Gastrocnemius medialis (tissue), 4 donors: Measurements from ENCODE around the gene CD2AP. TPM values are rescaled to one million over a fixed set of nuclear protein-coding genes. Genes with fewer than 3 reads are reported as not detected.

ENCODE experiments used
- ATAC-seq, 2 donors: fragments of 150-250 bp; one replicate each; pipeline ENCODE4 v1.9.1; 2016
- DNase-seq, 2 donors: peaks; one replicate each; pipeline ENCODE4 v3.0.0-alpha.2; 2019
- H3K27ac ChIP-seq, 4 donors: fragments of 200-600 bp; sonication (generic); 1 replicate in 1 of 4; 2 replicates in 3 of 4; pipeline ENCODE4 v1.5.1; 2016 to 2018; ENCODE audit warnings: mild to moderate bottlenecking in 2 of 4, moderate library complexity in 1 of 4
- H3K27me3 ChIP-seq, 3 donors: fragments of 200-600 bp; sonication (generic) in 2 of 3; 1 replicate in 1 of 3; 2 replicates in 2 of 3; pipeline versions ENCODE4 v1.5.1 to v1.6.0; 2016 to 2019; ENCODE audit warnings: mild to moderate bottlenecking in 1 of 3, moderate library complexity in 1 of 3
- H3K36me3 ChIP-seq, 2 donors: fragments of 200-600 bp; sonication (generic) in 1 of 2; one replicate each; pipeline ENCODE4 v1.5.1; 2017 to 2018
- H3K4me1 ChIP-seq, 2 donors: fragments of 200-600 bp; sonication (generic) in 1 of 2; one replicate each; pipeline ENCODE4 v1.5.1; 2016 to 2017; ENCODE audit warnings: mild to moderate bottlenecking in 2 of 2
- H3K4me3 ChIP-seq, 4 donors: fragments of 200-600 bp; sonication (generic) in 3 of 4; 1 replicate in 1 of 4; 2 replicates in 3 of 4; pipeline ENCODE4 v1.5.1; 2016 to 2019; ENCODE audit warnings: mild to moderate bottlenecking in 2 of 4
- H3K9me3 ChIP-seq, 3 donors: fragments of 200-600 bp; sonication (generic) in 2 of 3; 1 replicate in 1 of 3; 2 replicates in 2 of 3; pipeline ENCODE4 v1.5.1; 2016 to 2019
- CTCF ChIP-seq, 5 experiments: fragments of 450-650 bp in 3 of 5; fragments of 200-600 bp in 2 of 5; sonication (generic) in 2 of 5; IDR thresholded peaks in 4 of 5; conservative IDR thresholded peaks in 1 of 5; 1 replicate in 4 of 5; 2 replicates in 1 of 5; pipeline ENCODE4 v1.5.1; 2016 to 2019; ENCODE audit warnings: antibody characterized with exemption in 5 of 5, mild to moderate bottlenecking in 3 of 5, moderate library complexity in 3 of 5
- POLR2A ChIP-seq, 2 donors: fragments of 450-650 bp; IDR thresholded peaks; one replicate each; pipeline ENCODE4 v1.6.1; 2017; ENCODE audit warnings: antibody characterized with exemption in 2 of 2, mild to moderate bottlenecking in 2 of 2, moderate library complexity in 2 of 2
- in situ Hi-C, 4 donors: fragments of 200-750 bp; cut with MboI; loops; one replicate each; pipeline versions ENCODE4 v1.15.0 to v1.8.0; 2017; ENCODE audit warnings: low sequenced_read_pairs in 4 of 4
- intact Hi-C: fragments of 100-400 bp; cut with DNase I; formaldehyde crosslinking; loops from one replicate; pipeline ENCODE4 v1.15.1; 2023; ENCODE audit warnings: low total_unique reads
- total RNA-seq, 4 donors: library from RNA; depleted of rRNA; stranded (reverse); fragments of >200 nt; gene quantifications; one replicate each; pipeline versions ENCODE4 v1.1.0 to v1.2.3, GENCODE V29; 2016

Gene CD2AP
- total RNA-seq, 4 donors from 2014 or later: 6.9 to 14.1 (median 8.6) TPM

GRCh38 chr6:47452899-47453298, 24.7 kb upstream of the CD2AP start:
- ATAC-seq: no peak
- Histone ChIP-seq H3K4me3 (no peak overlapping the region), H3K36me3 (no peaks in the 10 kb centered on the region), H3K27me3 (no peaks in the 10 kb centered on the region), H3K27ac (no peak overlapping the region), H3K9me3 (no peaks in the 10 kb centered on the region), H3K4me1 (no peaks in the 10 kb centered on the region)
- no peak for TF ChIP-seq POLR2A (IDR thresholded peaks at IDR 0.05)
- no peak for TF ChIP-seq CTCF (IDR thresholded peaks at IDR 0.05 in 4 of 5, conservative IDR thresholded peaks at IDR 0.05 in 1 of 5)
- intact Hi-C loops (no loop called here), in situ Hi-C loops (no loop called here)
- no peak for DNase-seq

- TF ChIP-seq CTCF (IDR thresholded peaks at IDR 0.05 in 4 of 5, conservative IDR thresholded peaks at IDR 0.05 in 1 of 5): no peak
- no peak for TF ChIP-seq POLR2A (IDR thresholded peaks at IDR 0.05)
- Histone ChIP-seq H3K36me3 (no peaks in the 10 kb centered on the region), H3K4me3 (no peak overlapping the region), H3K9me3 (no peaks in the 10 kb centered on the region), H3K27me3 (no peaks in the 10 kb centered on the region), H3K27ac (no peak overlapping the region), H3K4me1 (no peaks in the 10 kb centered on the region)
- intact Hi-C loops: no loop called here
- ATAC-seq: no peak
- no peak for DNase-seq
- in situ Hi-C loops: no loop called here
These were observed 24.1 kb upstream of the CD2AP start for GRCh38 chr6:47453372-47453936.

GRCh38 chr6:47454713-47455396, 22.7 kb upstream of the CD2AP start:
- Histone ChIP-seq H3K4me3 (no peak overlapping the region), H3K9me3 (no peaks in the 10 kb centered on the region), H3K36me3 (no peaks in the 10 kb centered on the region), H3K4me1 (no peaks in the 10 kb centered on the region), H3K27ac (no peak overlapping the region), H3K27me3 (no peaks in the 10 kb centered on the region)
- no peak for TF ChIP-seq POLR2A (IDR thresholded peaks at IDR 0.05)
- no peak for TF ChIP-seq CTCF (IDR thresholded peaks at IDR 0.05 in 4 of 5, conservative IDR thresholded peaks at IDR 0.05 in 1 of 5)
- intact Hi-C loops: no loop called here
- ATAC-seq (no peak), DNase-seq (no peak)
- in situ Hi-C loops: no loop called here

GRCh38 chr6:47455533-47456209, 21.9 kb upstream of the CD2AP start:
- DNase-seq: peak in 1 of 2 donors; percentile 17
- intact Hi-C loops: no loop called here
- H3K27ac ChIP-seq: no peak overlapping the region
- no peak for TF ChIP-seq CTCF (IDR thresholded peaks at IDR 0.05 in 4 of 5, conservative IDR thresholded peaks at IDR 0.05 in 1 of 5)
- TF ChIP-seq POLR2A (IDR thresholded peaks at IDR 0.05): no peak
- no peaks in the 10 kb centered on the region for H3K4me1 ChIP-seq
- in situ Hi-C loops: no loop called here
- H3K27me3 ChIP-seq: no peaks in the 10 kb centered on the region
- no peaks in the 10 kb centered on the region for H3K9me3 ChIP-seq
- H3K4me3 ChIP-seq: no peak overlapping the region
- peak in 1 of 2 donors; percentile 75 for ATAC-seq
- no peaks in the 10 kb centered on the region for H3K36me3 ChIP-seq
